T follicular helper cell (primary cell): ENCODE data around the gene BCO1.
A peak's percentile ranks its signal among the peaks of the same experiment; 100 is the strongest.
"Not testable (repeated sequence)": the region's sequence is repeated elsewhere in the genome, so short reads cannot be mapped to it uniquely, and the experiment has no call there.

Source experiments
- DNase-seq: peaks from one replicate; pipeline ENCODE4 v3.0.0-alpha.2; 2020; ENCODE audit warnings: low read depth
- total RNA-seq, 2 experiments: gene quantifications; one replicate each; lab custom pipeline; 2026; lab: John Stamatoyannopoulos, UW

The BCO1 gene
- total RNA-seq: 0 reads per million in 2 experiments

GRCh38 chr16:81238296-81239011 lies at the start of gene BCO1:
Gene BCO1 (plus strand): TSS chr16:81238689. CDS start chr16:81238909, 220 bp downstream.
- no peak for DNase-seq

GRCh38 chr16:81189100-81189664 lies 49.3 kb upstream of the BCO1 start:
- no peak for DNase-seq

GRCh38 chr16:81190667-81191066 lies 47.8 kb upstream of the BCO1 start:
- DNase-seq: no peak

GRCh38 chr16:81195885-81196534 lies 42.5 kb upstream of the BCO1 start:
- no peak for DNase-seq

- no peak for DNase-seq
Observed at GRCh38 chr16:81198635-81199034, 39.9 kb upstream of the BCO1 start.

- DNase-seq: no peak
Observed at GRCh38 chr16:81201267-81201666, 37.2 kb upstream of the BCO1 start.

- DNase-seq: peak; percentile 15
Observed at GRCh38 chr16:81204798-81205680, 33.5 kb upstream of the BCO1 start.

GRCh38 chr16:81207076-81207475 lies 31.4 kb upstream of the BCO1 start:
- no peak for DNase-seq

- no peak for DNase-seq
Observed at GRCh38 chr16:81210807-81211206, 27.7 kb upstream of the BCO1 start.

GRCh38 chr16:81212830-81213465 lies 25.5 kb upstream of the BCO1 start:
- no peak for DNase-seq

GRCh38 chr16:81214745-81215166 lies 23.7 kb upstream of the BCO1 start:
- DNase-seq: no peak

- no peak for DNase-seq
Observed at GRCh38 chr16:81216114-81216513, 22.4 kb upstream of the BCO1 start.

- no peak for DNase-seq
Observed at GRCh38 chr16:81216706-81217105, 21.8 kb upstream of the BCO1 start.

GRCh38 chr16:81219151-81219550 lies 19.3 kb upstream of the BCO1 start:
- DNase-seq: no peak

GRCh38 chr16:81220349-81220748 lies 18.1 kb upstream of the BCO1 start:
- DNase-seq: no peak

GRCh38 chr16:81221731-81222130 lies 16.8 kb upstream of the BCO1 start:
- no peak for DNase-seq

- no peak for DNase-seq
Observed at GRCh38 chr16:81224824-81225223, 13.7 kb upstream of the BCO1 start.

- DNase-seq: not testable (repeated sequence)
Observed at GRCh38 chr16:81225697-81226096, 12.8 kb upstream of the BCO1 start.

- DNase-seq: no peak
Observed at GRCh38 chr16:81227785-81228184, 10.7 kb upstream of the BCO1 start.

GRCh38 chr16:81229811-81230210 lies 8.7 kb upstream of the BCO1 start:
- no peak for DNase-seq

- DNase-seq: no peak
Observed at GRCh38 chr16:81231014-81231413, 7.5 kb upstream of the BCO1 start.
